Measurements from ENCODE around the gene LDB3. TPM values are rescaled to one million over a fixed set of nuclear protein-coding genes. Genes with fewer than 3 reads are reported as not detected.
A peak's percentile ranks its signal among the peaks of the same experiment; 100 is the strongest.

Gene LDB3
- total RNA-seq, 2 donors from 2014 or later, result 0.11 to 0.35 TPM

DNA sequence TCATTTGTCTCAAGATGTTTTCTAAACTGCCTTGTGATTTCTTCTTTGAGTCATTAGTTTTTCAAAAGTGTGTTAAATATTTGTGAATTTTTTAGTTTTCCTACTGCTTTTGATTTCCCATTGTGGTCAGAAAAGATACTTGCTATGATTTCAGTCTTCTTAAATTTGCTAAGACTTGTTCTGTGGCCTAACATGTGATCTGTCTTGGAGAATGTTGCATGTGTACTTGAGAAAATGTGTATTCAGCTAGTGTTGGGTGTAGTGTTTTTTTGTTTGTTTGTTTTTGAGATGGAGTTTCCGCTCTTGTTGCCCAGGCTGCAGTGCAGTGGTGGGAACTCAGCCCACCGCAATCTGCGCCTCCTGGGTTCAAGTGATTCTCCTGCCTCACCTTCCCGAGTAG is 116.7 kb downstream of the LDB3 start:
- Histone ChIP-seq H3K4me3 (ENCODE audit: low read length) (no peak overlapping the region), H3K9ac (ENCODE audit: extremely low read depth, low read length, poor library complexity, severe bottlenecking) (no peak overlapping the region), H3K36me3 (ENCODE audit: control insufficient read depth, insufficient read depth, low read length) (peaks cover 6% of the 10 kb centered on the region), H3K9me3 (ENCODE audit: control insufficient read depth, low read length) (peaks cover 14% of the 10 kb centered on the region), H3K27me3 (ENCODE audit: control insufficient read depth, insufficient read depth, low read length, poor library complexity, severe bottlenecking) (no peaks in the 10 kb centered on the region), H3K4me1 (ENCODE audit: control insufficient read depth, insufficient read depth, low read length) (no peaks in the 10 kb centered on the region), H3K27ac (ENCODE audit: low read depth, low read length) (peak overlapping the region; percentile 38)
- H3K4me3 Mint-ChIP-seq, result no peak overlapping the region
- WGBS, 2 experiments (ENCODE audit: insufficient coverage in 1 of 2, insufficient read length in 1 of 2), result 85 to 97% methylated on average over 4 of the region's 4 CpGs
- peak overlapping the region; percentile 74 for H3K27ac Mint-ChIP-seq
- peaks cover 16% of the 10 kb centered on the region for H3K36me3 Mint-ChIP-seq (ENCODE audit: low read depth)
- H3K4me1 Mint-ChIP-seq, result peaks cover 14% of the 10 kb centered on the region
- no peaks in the 10 kb centered on the region for H3K9me3 Mint-ChIP-seq
- no peaks in the 10 kb centered on the region for H3K27me3 Mint-ChIP-seq (ENCODE audit: insufficient read depth)
- TF ChIP-seq, protein P1, sequence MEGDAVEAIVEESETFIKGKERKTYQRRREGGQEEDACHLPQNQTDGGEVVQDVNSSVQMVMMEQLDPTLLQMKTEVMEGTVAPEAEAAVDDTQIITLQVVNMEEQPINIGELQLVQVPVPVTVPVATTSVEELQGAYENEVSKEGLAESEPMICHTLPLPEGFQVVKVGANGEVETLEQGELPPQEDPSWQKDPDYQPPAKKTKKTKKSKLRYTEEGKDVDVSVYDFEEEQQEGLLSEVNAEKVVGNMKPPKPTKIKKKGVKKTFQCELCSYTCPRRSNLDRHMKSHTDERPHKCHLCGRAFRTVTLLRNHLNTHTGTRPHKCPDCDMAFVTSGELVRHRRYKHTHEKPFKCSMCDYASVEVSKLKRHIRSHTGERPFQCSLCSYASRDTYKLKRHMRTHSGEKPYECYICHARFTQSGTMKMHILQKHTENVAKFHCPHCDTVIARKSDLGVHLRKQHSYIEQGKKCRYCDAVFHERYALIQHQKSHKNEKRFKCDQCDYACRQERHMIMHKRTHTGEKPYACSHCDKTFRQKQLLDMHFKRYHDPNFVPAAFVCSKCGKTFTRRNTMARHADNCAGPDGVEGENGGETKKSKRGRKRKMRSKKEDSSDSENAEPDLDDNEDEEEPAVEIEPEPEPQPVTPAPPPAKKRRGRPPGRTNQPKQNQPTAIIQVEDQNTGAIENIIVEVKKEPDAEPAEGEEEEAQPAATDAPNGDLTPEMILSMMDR (conservative IDR thresholded peaks at IDR 0.05), result no peak
- no peak for DNase-seq

Other genes starting within 250 kb of the LDB3 start
- gene WAPL, start 146.7 kb upstream of the LDB3 start, total RNA-seq, result 10 to 100 TPM; 48.0 to 54.1 TPM
- gene OPN4, start 14.0 kb upstream of the LDB3 start, total RNA-seq, result not detected
- gene BMPR1A, start 88.1 kb downstream of the LDB3 start, total RNA-seq, result 10 to 100 TPM; 69.4 to 96.4 TPM